Stimulated activated naive CD4-positive, alpha-beta T cell treated with Interleukin-2 at 50 U/mL for 16 hours (primary cell): Measurements from ENCODE around the gene IKZF4.
A peak's percentile ranks its signal among the peaks of the same experiment; 100 is the strongest.
"Not testable (repeated sequence)": the region's sequence is repeated elsewhere in the genome, so short reads cannot be mapped to it uniquely, and the experiment has no call there.

ENCODE experiments used
- DNase-seq: peaks from one replicate; lab custom pipeline; 2025; lab: John Stamatoyannopoulos, UW

The IKZF4 gene

DNA sequence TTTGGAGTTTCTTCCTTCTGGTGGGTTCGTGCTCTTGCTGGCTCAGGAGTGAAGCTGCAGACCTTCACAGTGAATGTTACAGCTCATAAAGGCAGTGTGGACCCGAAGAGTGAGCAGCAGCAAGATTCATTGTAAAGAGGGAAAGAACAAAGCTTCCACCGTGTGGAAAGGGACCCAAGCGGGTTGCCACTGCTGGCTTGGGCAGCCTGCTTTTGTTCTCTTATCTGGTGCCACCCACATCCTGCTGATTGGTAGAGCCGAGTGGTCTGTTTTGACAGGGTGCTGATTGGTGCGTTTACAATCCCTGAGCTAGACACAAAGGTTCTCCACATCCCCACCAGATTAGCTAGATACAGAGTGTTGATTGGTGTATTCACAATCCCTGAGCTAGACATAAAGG is 21.3 kb upstream of the IKZF4 start:
- not testable (repeated sequence) for DNase-seq

DNA sequence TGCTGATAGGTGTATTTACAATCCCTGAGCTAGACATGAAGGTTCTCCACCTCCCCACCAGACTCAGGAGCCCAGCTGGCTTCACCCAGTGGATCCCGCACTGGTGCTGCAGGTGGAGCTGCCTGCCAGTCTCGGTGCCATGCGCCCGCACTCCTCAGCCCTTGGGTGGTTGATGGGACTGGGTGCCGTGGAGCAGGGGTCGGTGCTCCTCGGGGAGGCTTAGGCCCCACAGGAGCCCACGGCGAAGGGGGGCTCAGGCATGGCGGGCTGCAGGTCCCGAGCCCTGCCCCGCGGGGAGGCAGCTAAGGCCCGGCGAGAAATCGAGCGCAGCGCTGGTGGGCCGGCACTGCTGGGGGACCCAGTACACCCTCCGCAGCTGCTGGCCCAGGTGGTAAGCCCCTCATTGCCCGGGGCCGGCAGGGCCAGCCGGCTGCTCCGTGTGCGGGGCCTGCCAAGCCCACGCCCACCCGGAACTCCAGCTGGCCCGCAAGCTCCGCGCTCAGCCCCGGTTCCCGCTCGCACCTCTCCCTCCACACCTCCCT is 20.8 kb upstream of the IKZF4 start:
- DNase-seq: not testable (repeated sequence)

DNA sequence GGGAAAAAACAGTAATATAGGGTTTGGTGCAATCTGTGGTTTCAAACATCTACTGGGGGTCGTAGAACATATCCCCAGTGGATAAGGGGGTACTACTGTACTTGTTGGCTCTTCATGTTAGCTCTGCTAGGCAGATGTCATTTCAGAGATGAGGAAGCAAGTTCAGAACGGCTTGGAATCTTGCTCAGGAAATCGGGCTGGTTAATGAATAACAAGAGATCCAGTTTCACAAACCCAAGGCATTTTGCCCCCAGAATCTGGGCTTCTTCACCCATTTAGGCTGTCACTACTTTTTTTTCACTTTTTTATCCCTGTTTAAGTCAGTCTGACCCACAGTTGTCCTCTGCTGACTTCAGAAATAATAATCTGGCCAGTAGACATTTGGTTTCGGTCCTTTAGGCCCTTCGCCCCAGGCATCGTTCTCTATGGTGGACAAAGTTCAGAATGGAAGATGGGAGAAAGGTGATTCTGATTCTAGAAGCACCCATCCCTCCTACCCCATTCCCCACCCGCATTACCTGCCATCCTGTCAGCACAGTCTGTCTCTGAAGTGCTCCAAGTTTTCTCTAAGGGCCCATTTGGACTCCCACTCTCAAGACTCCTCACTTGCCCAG is 19.2 kb upstream of the IKZF4 start:
- no peak for DNase-seq

DNA sequence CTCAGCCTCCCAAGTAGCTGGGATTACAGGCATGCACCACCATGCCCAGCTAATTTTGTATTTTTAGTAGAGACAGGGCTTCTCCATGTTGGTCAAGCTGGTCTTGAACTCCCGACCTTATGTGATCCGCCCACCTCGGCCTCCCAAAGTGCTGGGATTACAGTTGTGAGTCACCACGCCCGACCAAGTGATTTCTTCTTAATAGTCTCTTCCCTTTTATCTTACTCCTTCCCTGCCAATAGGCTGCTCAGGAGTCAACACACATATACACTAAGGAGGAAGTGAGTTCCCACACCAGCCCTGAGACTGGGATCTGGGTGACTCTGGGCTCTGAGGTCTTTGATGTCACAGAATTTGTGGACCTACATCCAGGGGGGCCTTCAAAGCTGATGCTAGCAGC is 17.5 kb upstream of the IKZF4 start:
- DNase-seq: not testable (repeated sequence)

DNA sequence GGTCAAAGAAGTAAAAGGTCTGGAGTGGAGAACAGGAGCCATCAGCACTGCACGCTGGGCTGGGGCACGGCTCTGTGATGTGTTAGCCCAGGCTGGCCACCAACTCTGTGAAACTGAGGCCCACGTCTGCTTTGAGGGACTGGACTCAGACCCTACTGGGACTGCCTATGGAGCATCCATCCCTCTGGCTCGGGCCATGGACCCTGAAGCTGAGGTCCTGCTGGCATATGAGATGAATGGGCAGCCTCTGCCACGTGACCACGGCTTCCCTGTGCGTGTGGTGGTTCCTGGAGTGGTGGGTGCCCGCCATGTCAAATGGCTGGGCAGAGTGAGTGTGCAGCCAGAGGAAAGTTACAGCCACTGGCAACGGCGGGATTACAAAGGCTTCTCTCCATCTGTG is 16.6 kb upstream of the IKZF4 start:
- DNase-seq: no peak

DNA sequence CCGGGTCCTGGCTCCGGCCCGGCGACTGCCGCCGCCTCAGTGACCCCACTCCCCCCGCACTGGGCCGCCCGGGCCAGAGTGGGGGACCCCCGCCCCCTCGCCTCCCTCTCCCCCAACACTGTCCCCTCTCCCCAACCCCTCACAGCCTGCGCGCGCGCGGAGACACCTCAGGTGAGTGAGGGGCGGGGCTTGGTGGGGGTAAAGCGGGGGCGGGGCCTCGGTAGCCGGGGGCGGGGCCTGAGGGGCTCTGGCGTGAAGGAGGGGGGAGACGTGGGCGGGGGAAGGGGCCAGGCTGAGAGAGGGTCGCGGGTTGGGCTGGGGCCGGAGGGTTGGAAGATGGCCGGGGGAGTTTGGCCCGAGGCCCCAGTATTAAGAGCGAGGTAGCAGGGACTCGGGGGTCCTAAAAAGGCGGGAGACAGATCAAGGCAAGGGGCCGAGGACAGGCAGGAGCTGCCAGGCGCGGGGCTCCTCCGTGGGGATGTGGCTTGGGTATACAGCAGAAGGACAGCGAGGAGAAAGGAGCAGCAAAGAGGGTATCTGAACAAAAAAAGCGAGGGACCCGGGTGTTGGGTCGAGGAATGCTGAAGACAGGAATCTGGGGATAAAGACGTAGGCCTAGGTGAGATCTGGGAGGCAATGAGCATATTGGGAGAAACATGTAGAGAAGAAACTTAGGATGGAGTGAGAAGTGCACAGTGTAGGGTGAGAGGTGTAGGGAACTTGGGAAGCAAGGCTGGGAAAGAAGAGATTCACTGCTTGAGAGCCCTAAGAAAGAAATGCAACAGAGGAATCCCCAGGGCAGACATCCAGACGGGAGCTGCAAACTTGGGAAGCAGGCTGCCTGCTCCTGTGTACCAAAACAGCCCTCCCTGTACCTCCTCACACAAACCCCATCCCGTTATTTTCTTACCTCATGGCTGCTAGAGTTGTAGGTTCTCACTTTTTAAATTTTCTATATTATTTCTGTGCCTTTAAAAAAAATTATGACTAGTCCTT is 13.0 kb upstream of the IKZF4 start:
- peak; percentile 67 for DNase-seq

DNA sequence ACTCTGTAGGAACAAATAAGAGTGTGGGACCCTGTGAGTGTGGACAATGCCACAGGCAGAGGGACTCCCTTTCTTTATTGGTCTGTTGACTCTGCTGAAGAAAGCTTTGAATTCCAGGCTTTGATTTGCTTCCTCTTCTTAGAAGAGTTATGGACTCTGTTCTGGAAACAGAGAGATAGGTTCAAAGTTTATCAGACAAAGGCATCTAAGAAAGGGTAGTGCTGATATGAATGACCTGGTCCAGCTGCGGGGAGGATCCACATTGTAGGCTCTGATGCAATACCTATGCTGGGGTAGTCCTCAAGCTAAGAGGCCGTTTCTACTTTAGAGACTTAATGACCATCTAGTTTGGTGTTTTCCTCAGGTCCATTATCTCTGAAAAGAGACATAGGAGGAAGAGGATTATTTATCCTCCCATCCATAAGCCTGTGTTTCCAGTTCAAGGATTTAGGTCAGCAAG is 10.7 kb upstream of the IKZF4 start:
- no peak for DNase-seq

DNA sequence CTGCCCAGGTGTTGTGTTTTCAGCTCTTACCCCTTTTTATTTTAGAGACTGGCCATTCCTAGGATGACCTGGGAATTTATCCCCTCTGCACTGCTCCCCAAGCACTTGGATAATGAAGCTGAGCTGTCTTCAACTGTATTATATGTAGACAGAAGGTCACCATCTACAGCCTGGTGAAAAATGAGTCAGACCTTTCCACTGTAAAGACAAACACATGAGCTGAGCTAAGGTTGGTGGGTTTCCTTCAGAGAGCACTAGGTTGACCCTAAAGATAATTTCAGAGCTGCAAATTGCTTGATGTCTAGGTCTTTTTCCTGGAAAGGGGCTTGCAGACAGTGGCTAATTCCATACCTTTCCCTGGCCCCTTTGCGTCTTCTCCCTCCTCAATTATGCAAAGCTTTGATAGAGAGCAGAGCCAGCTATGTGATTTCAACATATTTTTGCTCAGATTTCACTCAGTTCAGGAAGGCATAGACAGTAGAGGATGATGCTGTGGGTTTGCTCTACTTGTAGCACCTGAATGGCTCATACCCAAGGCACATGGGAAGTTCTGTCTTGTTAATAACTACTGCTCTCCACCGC is 9.2 kb upstream of the IKZF4 start:
- DNase-seq: no peak

DNA sequence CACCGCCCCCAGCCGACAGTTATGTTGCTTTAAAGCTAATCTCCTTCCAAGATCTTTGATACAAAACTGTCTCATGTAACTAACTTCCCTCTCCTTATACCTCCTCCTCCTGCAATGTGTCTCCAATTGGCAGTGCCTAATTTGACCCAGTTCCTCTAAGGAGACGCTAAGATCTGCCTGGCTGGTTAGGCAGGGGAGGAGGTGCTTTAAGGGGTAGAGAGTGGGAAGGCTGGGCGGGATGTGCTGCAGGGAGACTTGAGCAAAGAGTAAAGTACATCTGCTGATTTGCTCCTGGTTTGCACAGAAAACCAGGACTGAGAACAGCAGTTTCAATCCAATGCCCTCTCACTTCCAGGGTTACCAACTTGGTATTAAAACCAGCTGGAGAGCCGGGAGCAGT is 7.4 kb upstream of the IKZF4 start:
- no peak for DNase-seq

DNA sequence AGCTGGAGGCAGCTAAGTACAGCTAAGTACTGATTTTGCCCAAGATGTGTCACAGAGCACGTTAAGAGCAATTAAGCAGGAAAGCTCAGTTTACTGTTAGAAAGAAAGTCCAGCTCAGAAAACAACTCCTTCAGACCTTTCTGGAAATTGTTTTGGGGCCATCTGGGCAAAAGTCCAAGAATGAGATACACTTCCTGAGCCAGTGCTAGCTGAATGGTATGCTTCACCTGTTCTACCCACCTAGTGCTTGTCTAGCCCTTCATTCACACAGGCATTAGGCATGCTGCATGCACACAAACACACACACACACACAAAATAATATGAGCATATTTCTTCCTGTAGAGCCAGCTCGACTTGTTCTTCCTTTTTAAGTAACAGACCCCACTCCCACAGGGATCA is 6.6 kb upstream of the IKZF4 start:
- DNase-seq: no peak

DNA sequence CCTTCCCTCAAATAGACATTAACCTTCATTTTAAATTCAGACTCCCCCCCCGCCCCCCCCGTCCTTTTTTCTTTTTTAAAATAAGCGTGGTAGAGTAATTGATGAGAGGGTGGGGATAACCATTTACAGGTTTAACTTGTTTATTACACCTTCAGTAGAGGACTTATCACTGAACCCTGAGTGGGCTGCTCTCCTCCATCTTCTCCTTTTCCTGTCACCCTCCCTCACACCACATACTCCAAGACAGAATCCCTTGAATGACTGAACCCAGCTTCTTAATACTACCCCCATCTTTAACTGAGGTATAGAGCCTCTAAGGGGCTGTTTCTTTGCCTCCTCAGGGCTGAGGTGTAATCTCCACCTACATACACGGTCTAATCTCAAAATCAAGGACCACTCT is 3.7 kb upstream of the IKZF4 start:
- no peak for DNase-seq

DNA sequence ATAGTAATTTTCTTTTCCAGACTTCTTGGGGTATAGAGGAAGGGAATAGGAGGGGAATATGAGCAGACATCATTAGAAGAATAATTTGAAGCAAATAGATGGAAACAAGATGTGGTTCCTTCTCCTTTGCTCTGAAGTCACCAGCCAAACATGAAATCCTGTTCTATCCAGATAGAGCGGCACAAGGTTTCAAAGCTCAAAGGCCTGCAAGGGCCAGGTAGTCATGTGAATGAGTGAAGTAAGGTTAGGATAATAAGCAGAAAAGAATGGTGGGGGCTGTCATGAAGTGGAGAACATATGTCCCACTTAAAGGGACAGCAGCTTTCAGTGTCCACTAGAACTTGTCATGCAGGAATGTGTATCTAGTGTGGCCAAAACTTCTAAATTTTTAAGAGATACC is 2.5 kb upstream of the IKZF4 start:
- DNase-seq: no peak

DNA sequence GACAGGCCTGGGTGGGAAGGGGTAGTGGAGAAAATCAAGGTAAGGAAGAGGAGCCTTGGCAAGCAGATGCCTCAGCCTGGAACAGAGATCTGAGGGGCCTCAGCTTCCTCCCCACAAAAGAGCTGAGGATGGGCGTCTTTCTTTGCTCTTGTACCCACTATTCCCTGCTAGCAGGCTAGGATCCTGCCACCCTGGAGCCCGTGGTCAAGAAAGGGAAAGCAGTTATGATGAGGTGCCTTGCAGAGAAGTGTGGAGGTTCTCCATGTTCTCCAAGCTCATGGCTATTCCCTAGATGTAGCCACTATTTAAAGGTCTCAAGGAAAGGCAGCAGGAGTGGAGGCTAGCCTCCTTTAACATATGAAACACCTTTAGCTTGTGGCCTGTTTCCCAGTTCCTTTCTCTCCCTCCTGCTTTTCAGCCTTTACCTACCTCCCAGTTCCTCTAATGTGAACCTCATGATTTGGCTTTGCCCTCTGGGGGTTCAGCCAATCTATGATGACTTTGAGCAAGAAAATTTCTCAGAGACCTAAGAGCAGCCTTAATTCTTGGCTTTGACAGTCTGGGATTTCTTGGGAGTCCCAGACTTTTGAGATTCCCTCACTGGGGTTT is 1.1 kb downstream of the IKZF4 start:
- DNase-seq: no peak

DNA sequence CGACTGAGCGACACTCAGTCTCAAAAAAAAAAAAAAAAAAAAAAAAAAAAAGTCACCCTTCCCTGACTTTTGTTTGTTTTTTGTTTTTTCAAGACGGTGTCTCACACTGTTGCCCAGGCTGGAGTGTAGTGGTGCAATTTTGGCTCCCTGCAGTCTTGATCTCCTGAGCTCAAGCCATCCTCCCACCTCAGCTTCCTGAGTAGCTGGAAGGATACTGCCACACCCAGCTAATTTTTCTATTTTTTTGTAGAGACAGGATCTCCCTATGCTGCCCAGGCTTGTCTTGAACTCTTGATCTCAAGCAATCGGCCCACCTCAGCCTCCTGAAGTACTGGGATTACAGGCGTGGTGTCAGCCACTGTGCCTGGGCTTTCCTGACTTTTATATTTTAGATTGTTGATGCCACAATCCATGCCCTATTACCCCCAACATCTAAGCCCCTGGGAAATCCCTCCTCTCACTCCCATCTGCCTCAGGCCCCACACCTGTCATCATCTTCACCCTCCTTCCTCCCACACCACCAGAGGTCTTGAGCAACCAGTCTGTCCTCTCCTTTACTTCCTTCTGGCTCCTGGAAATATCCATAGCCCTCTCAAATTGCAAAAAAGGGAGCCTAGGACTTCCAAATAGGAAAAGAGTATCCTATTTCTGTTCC is 7.8 kb downstream of the IKZF4 start:
- DNase-seq: no peak

DNA sequence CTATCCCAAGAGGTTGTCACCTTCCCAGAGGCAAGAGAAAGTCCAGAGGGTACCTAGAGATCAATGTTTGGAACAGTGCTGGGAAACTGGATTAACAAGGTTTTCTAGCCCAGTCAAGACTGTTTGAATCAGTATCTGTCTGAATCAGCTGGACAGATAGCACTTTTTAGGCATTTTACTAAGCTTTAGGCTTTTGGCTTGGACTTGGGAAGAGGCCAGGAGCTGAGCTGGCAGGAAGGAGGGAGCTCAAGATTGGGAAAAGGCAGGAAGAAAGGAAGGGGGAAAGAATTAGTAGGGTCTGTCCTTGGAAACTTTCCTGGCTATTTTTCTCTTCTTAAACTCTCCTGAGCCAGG is 8.3 kb downstream of the IKZF4 start:
- DNase-seq: no peak

DNA sequence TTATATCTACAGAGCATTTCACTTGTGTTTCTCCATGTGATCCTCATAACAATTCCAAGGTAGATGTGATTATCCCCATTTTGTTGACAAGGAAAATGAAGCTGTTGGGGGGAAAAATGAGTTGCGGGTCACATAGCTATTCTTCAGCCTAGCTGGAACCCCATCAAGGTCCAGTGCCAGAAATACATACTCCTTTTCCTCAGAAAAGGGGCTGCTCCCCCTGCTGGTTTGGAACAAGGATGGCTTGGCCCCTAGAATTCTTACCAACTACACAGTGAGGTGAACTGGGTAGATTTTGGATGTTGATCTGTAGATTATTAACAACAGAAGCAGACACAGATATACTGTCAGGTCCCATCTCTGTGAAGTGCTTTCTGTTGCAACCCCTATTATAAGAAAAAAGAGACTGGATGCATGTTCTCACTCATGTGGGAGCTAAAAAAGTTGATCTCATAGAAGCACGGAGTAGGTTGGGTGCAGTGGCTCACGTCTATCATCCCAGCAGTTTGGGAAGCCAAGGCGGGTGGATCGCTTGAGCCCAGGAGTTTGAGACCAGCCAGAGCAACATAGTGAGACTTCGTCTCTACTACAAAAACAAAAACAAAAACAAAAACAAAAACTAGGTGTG is 8.9 kb downstream of the IKZF4 start:
- DNase-seq: peak; percentile 22

DNA sequence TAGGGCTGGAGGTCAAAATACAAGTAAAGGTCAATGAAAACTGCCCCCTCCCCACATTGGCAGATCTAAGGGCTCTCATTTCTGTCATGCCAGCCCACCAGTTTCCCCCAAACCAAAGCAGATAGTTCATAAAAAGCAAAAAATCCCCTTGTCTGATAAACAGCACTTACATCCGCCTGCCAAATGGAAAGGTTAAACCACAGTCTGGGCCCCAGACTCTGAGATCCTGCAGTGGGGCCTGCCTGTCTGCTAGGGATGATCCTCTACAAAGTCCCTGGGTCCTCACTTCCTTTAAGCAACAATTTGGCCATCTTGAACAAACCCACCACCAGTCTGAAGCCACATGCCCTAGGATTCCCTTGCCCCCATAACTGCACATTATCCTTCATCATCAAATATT is 11.1 kb downstream of the IKZF4 start:
- DNase-seq: no peak

DNA sequence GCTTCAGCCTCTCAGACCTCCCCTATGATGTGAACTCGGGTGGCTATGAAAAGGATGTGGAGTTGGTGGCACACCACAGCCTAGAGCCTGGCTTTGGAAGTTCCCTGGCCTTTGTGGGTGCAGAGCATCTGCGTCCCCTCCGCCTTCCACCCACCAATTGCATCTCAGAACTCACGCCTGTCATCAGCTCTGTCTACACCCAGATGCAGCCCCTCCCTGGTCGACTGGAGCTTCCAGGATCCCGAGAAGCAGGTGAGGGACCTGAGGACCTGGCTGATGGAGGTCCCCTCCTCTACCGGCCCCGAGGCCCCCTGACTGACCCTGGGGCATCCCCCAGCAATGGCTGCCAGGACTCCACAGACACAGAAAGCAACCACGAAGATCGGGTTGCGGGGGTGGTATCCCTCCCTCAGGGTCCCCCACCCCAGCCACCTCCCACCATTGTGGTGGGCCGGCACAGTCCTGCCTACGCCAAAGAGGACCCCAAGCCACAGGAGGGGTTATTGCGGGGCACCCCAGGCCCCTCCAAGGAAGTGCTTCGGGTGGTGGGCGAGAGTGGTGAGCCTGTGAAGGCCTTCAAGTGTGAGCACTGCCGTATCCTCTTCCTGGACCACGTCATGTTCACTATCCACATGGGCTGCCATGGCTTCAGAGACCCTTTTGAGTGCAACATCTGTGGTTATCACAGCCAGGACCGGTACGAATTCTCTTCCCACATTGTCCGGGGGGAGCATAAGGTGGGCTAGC is 13.9 kb downstream of the IKZF4 start:
- no peak for DNase-seq

DNA sequence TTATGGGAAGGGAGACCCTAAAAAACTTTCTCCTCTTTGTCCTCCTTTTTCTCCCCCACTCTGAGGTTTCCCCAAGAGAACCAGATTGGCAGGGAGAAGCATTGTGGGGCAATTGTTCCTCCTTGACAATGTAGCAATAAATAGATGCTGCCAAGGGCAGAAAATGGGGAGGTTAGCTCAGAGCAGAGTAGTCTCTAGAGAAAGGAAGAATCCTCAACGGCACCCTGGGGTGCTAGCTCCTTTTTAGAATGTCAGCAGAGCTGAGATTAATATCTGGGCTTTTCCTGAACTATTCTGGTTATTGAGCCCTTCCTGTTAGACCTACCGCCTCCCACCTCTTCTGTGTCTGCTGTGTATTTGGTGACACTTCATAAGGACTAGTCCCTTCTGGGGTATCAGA is 16.3 kb downstream of the IKZF4 start:
- DNase-seq: no peak

DNA sequence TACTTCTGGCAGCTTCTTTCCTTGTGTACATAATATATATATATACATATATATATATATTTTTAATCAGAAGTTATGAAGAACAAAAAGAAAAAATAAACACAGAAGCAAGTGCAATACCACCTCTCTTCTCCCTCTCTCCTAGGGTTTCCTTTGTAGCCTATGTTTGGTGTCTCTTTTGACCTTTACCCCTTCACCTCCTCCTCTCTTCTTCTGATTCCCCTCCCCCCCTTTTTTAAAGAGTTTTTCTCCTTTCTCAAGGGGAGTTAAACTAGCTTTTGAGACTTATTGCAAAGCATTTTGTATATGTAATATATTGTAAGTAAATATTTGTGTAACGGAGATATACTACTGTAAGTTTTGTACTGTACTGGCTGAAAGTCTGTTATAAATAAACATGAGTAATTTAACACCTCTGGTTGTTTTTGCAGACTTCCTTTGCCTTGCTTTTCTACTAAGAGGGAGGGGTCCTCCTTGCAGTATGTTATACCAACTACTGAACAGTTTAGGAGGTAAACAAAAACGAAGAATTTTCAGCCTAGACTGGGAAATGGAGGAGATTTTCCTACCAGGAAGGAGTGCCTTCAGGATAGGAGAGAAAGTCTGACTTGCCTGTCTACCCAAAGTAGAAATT is 17.3 kb downstream of the IKZF4 start:
- no peak for DNase-seq
